Keratinocyte (primary cell): ENCODE measurements around the gene COL4A6.

Experiments used
- CTCF ChIP-seq, 3 experiments: IDR thresholded peaks in 1 of 3; conservative IDR thresholded peaks in 1 of 3; optimal IDR thresholded peaks in 1 of 3; 2 replicates in 2 of 3; 3 replicates in 1 of 3; pipeline versions ENCODE3 to v1.5.1; 2011; ENCODE audit warnings: low read length in 3 of 3, mild to moderate bottlenecking in 3 of 3, moderate library complexity in 2 of 3, control low read depth in 1 of 3, inconsistent platforms in 1 of 3; ENCODE audit not compliant: insufficient read depth in 2 of 3; ENCODE audit errors: extremely low read depth in 1 of 3
- EZH2 ChIP-seq: IDR thresholded peaks from one replicate; pipeline ENCODE4 v1.6.1; 2012; ENCODE audit warnings: inconsistent platforms, mild to moderate bottlenecking, low read length, moderate library complexity

- TF ChIP-seq EZH2, result no peak
- TF ChIP-seq CTCF (optimal IDR thresholded peaks at IDR 0.05 in 1 of 3, IDR thresholded peaks at IDR 0.05 in 1 of 3, conservative IDR thresholded peaks at IDR 0.05 in 1 of 3; ENCODE audit: extremely low read depth in 1 of 3, insufficient read depth in 2 of 3, low read length in 3 of 3), result no peak
Measured at GRCh38 chrX:108261549-108262203, 176.5 kb downstream of the COL4A6 start.
